Tibial nerve (tissue), 4 donors: ENCODE measurements around the gene CALML4. TPM values are rescaled to one million over a fixed set of nuclear protein-coding genes. Genes with fewer than 3 reads are reported as not detected.

Experiments used
- DNase-seq, 2 donors: peaks; one replicate each; pipeline ENCODE4 v3.0.0-alpha.2; 2019; ENCODE audit warnings: low spot score in 2 of 2
- H3K27ac ChIP-seq, 4 donors: fragments of 200-600 bp; sonication (generic) in 3 of 4; one replicate each; pipeline ENCODE4 v1.5.1; 2017 to 2019; ENCODE audit warnings: mild to moderate bottlenecking in 1 of 4
- H3K27me3 ChIP-seq, 2 donors: fragments of 200-600 bp; sonication (generic) in 1 of 2; one replicate each; pipeline versions ENCODE4 v1.5.1 to v1.6.0; 2017 to 2019
- H3K36me3 ChIP-seq, 3 donors: fragments of 200-600 bp; sonication (generic); one replicate each; pipeline ENCODE4 v1.5.1; 2018 to 2019
- H3K4me1 ChIP-seq, 4 donors: fragments of 200-600 bp; sonication (generic) in 3 of 4; one replicate each; pipeline ENCODE4 v1.5.1; 2017 to 2019
- H3K4me3 ChIP-seq, 4 donors: fragments of 200-600 bp; sonication (generic) in 3 of 4; one replicate each; pipeline ENCODE4 v1.5.1; 2017 to 2019; ENCODE audit warnings: mild to moderate bottlenecking in 1 of 4, moderate library complexity in 1 of 4
- H3K9me3 ChIP-seq, 4 donors: fragments of 200-600 bp; sonication (generic) in 3 of 4; one replicate each; pipeline ENCODE4 v1.5.1; 2017 to 2019
- CTCF ChIP-seq, 5 experiments: fragments of 200-600 bp in 3 of 5; fragments of 450-650 bp in 2 of 5; sonication (generic) in 3 of 5; IDR thresholded peaks; one replicate each; pipeline ENCODE4 v1.5.1; 2016 to 2019; ENCODE audit warnings: antibody characterized with exemption in 5 of 5, mild to moderate bottlenecking in 3 of 5, moderate library complexity in 2 of 5
- EP300 ChIP-seq, 2 donors: sonication (generic); formaldehyde crosslinking; IDR thresholded peaks; one replicate each; pipeline ENCODE4 v1.6.1; 2017; ENCODE audit warnings: antibody characterized with exemption in 2 of 2, mild to moderate bottlenecking in 1 of 2
- POLR2A ChIP-seq, 2 donors: fragments of 450-650 bp; IDR thresholded peaks; one replicate each; pipeline ENCODE4 v1.6.1; 2017; ENCODE audit warnings: antibody characterized with exemption in 2 of 2, mild to moderate bottlenecking in 2 of 2, moderate library complexity in 2 of 2
- WGBS, 2 donors: methylation state at CpG; one replicate each; pipeline ENCODE4 v1.1.5; 2018; 5-methylcytosine and 5-hydroxymethylcytosine counted together
- total RNA-seq, 4 donors: library from RNA; depleted of rRNA; stranded (reverse); fragments of >200 nt; gene quantifications; one replicate each; pipeline ENCODE4 v1.1.0, GENCODE V29; 2016

Gene CALML4
- 10 to 100 TPM in 3 of 4 donors, 1 to 10 TPM in 1; 7.5 to 27.1 (median 13.6) TPM for total RNA-seq

- peaks cover 0 to 50% (median 20%) of the 10 kb centered on the region in 4 donors for H3K4me1 ChIP-seq
- H3K4me3 ChIP-seq: peak within 1 kb of the TSS in 3 of 4 donors; percentile 2 to 39 (median 20)
- H3K9me3 ChIP-seq: no peaks in the 10 kb centered on the region
- TF ChIP-seq CTCF (IDR thresholded peaks at IDR 0.05) (no peak), EP300 (IDR thresholded peaks at IDR 0.05) (peak in 1 of 2 donors; percentile 35), POLR2A (IDR thresholded peaks at IDR 0.05) (peak in 1 of 2 donors; percentile 24)
- 29 to 50% methylated on average over 12 to 15 of the region's 16 CpGs for WGBS, 2 donors
- H3K27ac ChIP-seq: peak within 1 kb of the TSS in 3 of 4 donors; percentile 69 to 76 (median 72)
- peaks cover 0 to 13% (median 0%) of the 10 kb centered on the region in 3 donors for H3K36me3 ChIP-seq
- no peaks in the 10 kb centered on the region for H3K27me3 ChIP-seq
- peak; percentile 53 to 58 for DNase-seq
Measured at GRCh38 chr15:68204776-68205557, at the start of gene CALML4. Gene CALML4 (minus strand): TSS chr15:68205332. CDS start chr15:68205247, 85 bp downstream.

GRCh38 chr15:68252925-68253534 lies 47.9 kb upstream of the CALML4 start:
- Histone ChIP-seq H3K4me1 (peaks cover 0 to 27% (median 12%) of the 10 kb centered on the region in 4 donors), H3K27me3 (no peaks in the 10 kb centered on the region), H3K9me3 (no peaks in the 10 kb centered on the region), H3K27ac (no peak overlapping the region), H3K36me3 (no peaks in the 10 kb centered on the region), H3K4me3 (no peak overlapping the region)
- DNase-seq: peak in 1 of 2 donors; percentile 81
- TF ChIP-seq EP300 (IDR thresholded peaks at IDR 0.05) (peak in 1 of 2 donors; percentile 28), CTCF (IDR thresholded peaks at IDR 0.05) (peak; percentile 79 to 93 (median 86)), POLR2A (IDR thresholded peaks at IDR 0.05) (no peak)
- 17 to 18% methylated on average over 7 of the region's 7 CpGs for WGBS, 2 donors

- H3K4me3 ChIP-seq: no peak overlapping the region
- no peaks in the 10 kb centered on the region for H3K27me3 ChIP-seq
- TF ChIP-seq EP300 (IDR thresholded peaks at IDR 0.05) (peak; percentile 26 to 34), CTCF (IDR thresholded peaks at IDR 0.05) (no peak)
Measured at GRCh38 chr15:68249058-68249713, 44.1 kb upstream of the CALML4 start.

GRCh38 chr15:68244235-68244634 lies 39.1 kb upstream of the CALML4 start:
- no peaks in the 10 kb centered on the region for H3K27me3 ChIP-seq
- H3K27ac ChIP-seq: no peak overlapping the region
- TF ChIP-seq POLR2A (IDR thresholded peaks at IDR 0.05): no peak
- TF ChIP-seq EP300 (IDR thresholded peaks at IDR 0.05): no peak
- TF ChIP-seq CTCF (IDR thresholded peaks at IDR 0.05): no peak
- H3K9me3 ChIP-seq: peaks cover 0 to 19% (median 8%) of the 10 kb centered on the region in 4 donors
- no peak for DNase-seq
- peaks cover 0 to 6% (median 0%) of the 10 kb centered on the region in 3 donors for H3K36me3 ChIP-seq
- no peaks in the 10 kb centered on the region for H3K4me1 ChIP-seq
- 89 to 100% methylated on average over 1 of the region's 1 CpG for WGBS, 2 donors
- no peak overlapping the region for H3K4me3 ChIP-seq

More at GRCh38 chr15:68249058-68249713, 44.1 kb upstream of the CALML4 start:
- H3K4me1 ChIP-seq: peaks cover 0 to 9% (median 2%) of the 10 kb centered on the region in 4 donors
- H3K36me3 ChIP-seq: peaks cover 0 to 5% (median 0%) of the 10 kb centered on the region in 3 donors
- WGBS, 2 donors: 64 to 72% methylated on average over 3 of the region's 3 CpGs
- peaks cover 0 to 12% (median 3%) of the 10 kb centered on the region in 4 donors for H3K9me3 ChIP-seq
- DNase-seq: no peak
- no peak overlapping the region for H3K27ac ChIP-seq
